ENCODE measurements around the gene IFNAR1. TPM values are rescaled to one million over a fixed set of nuclear protein-coding genes. Genes with fewer than 3 reads are reported as not detected.
A peak's percentile ranks its signal among the peaks of the same experiment; 100 is the strongest.

IFNAR1 gene
- total and polyA plus RNA-seq, 2 donors (not counting 3 experiments of a cell fraction or from before 2014, with no cell fraction given) = 16.2 to 47.8 TPM

GRCh38 chr21:33402001-33402979 is 77.5 kb downstream of the IFNAR1 start:
- no peak for TF ChIP-seq MAX (IDR thresholded peaks at IDR 0.05; ENCODE audit: insufficient read depth, insufficient read length)
- Histone ChIP-seq H3K79me2 (ENCODE audit: control insufficient read depth, insufficient read depth, low read length) (peaks cover 39% of the 10 kb centered on the region), H3K27me3 (ENCODE audit: control insufficient read depth in 2 of 2, insufficient read depth in 2 of 2, low read length in 2 of 2) (no peaks in the 10 kb centered on the region), H3K4me1 (ENCODE audit: control insufficient read depth, extremely low read depth, insufficient read depth, low read length) (peaks cover 7% of the 10 kb centered on the region), H4K20me1 (replicated peaks; ENCODE audit: control insufficient read depth, extremely low read depth, insufficient read depth, low read length) (no peaks in the 10 kb centered on the region), H3K36me3 (ENCODE audit: control insufficient read depth in 2 of 2, extremely low read depth in 1 of 2, insufficient read depth in 2 of 2, low read length in 2 of 2) (no peaks in the 10 kb centered on the region), H2AFZ (ENCODE audit: low read depth, low read length) (peak overlapping the region; percentile 67), H3K4me2 (ENCODE audit: insufficient read depth, low read length) (no peak overlapping the region), H3K9me3 (replicated peaks; ENCODE audit: control insufficient read depth, insufficient read depth, low read length) (no peaks in the 10 kb centered on the region), H3K4me3 (replicated peaks in 1 of 3; ENCODE audit: insufficient read depth in 1 of 3, low read depth in 1 of 3, low read length in 3 of 3) (peak overlapping the region in 2 of 3 experiments; percentile 26 to 95), H3K27ac (ENCODE audit: insufficient read depth, low read depth, low read length) (no peak overlapping the region), H3K9ac (replicated peaks; ENCODE audit: extremely low read depth, insufficient read depth, low read length) (no peak overlapping the region), H3K9me1 (replicated peaks; ENCODE audit: control insufficient read depth, extremely low read depth, insufficient read depth, low read length) (no peaks in the 10 kb centered on the region)
- FAIRE-seq (peak; percentile 38), DNase-seq (ENCODE audit: low read depth, low spot score) (peak; percentile 53)
- dilution Hi-C loops (cut with MboI; ENCODE audit: extremely low pct_ligation_motif_present, low sequenced_read_pairs) = no loop called here
- no TSS peak for BruUV-seq (replicated peaks)
- POLR2A ChIA-PET = interaction anchor here (0.9 kb wide), 1 partner anchor 23 kb away, joined by 3 read pairs; no protein-coding TSS in a partner anchor
- CTCF ChIA-PET = interaction anchor here (0.6 to 1.5 kb wide), 9 partner anchors 10 to 205 kb away, joined by 3 to 10 read pairs (median 3); no protein-coding TSS in a partner anchor
- intact Hi-C loops (cut with micrococcal nuclease) = no loop called here

- H3K4me3 ChIP-seq (replicated peaks in 1 of 3; ENCODE audit: insufficient read depth in 1 of 3, low read depth in 1 of 3, low read length in 3 of 3) = peak within 1 kb of the TSS; percentile 26 to 95 (median 49)
- DNase-seq (ENCODE audit: low read depth, low spot score) (no peak), FAIRE-seq (no peak)
- POLR2A ChIA-PET = no interaction called here
- no peaks in the 10 kb centered on the region for H3K9me3 ChIP-seq (replicated peaks; ENCODE audit: control insufficient read depth, insufficient read depth, low read length)
- peak; percentile 32 for TF ChIP-seq POLR2AphosphoS5 (IDR thresholded peaks at IDR 0.05; ENCODE audit: insufficient read depth, low read depth, low read length)
- no peak for TF ChIP-seq EZH2 (IDR thresholded peaks at IDR 0.05; ENCODE audit: borderline replicate concordance, low read depth, low read length, severe bottlenecking)
- peaks cover 47% of the 10 kb centered on the region for H3K79me2 ChIP-seq (ENCODE audit: control insufficient read depth, insufficient read depth, low read length)
- H3K27ac ChIP-seq (ENCODE audit: insufficient read depth, low read depth, low read length) = no peak within 1 kb of the TSS
- no peaks in the 10 kb centered on the region for H3K27me3 ChIP-seq (ENCODE audit: control insufficient read depth in 2 of 2, insufficient read depth in 2 of 2, low read length in 2 of 2)
- peak within 1 kb of the TSS; percentile 67 for H2AFZ ChIP-seq (ENCODE audit: low read depth, low read length)
- no TSS peak for BruUV-seq (replicated peaks)
- H4K20me1 ChIP-seq (replicated peaks; ENCODE audit: control insufficient read depth, extremely low read depth, insufficient read depth, low read length) = no peaks in the 10 kb centered on the region
- dilution Hi-C loops (cut with MboI; ENCODE audit: extremely low pct_ligation_motif_present, low sequenced_read_pairs) (no loop called here), intact Hi-C loops (cut with micrococcal nuclease) (no loop called here)
- H3K4me2 ChIP-seq (ENCODE audit: insufficient read depth, low read length) = peak within 1 kb of the TSS; percentile 50
- CTCF ChIA-PET = interaction anchor here (0.6 to 1.5 kb wide), 6 partner anchors 11 to 206 kb away, joined by 3 to 10 read pairs (median 4); no protein-coding TSS in a partner anchor
- H3K4me1 ChIP-seq (ENCODE audit: control insufficient read depth, extremely low read depth, insufficient read depth, low read length) = peaks cover 7% of the 10 kb centered on the region
- no peaks in the 10 kb centered on the region for H3K9me1 ChIP-seq (replicated peaks; ENCODE audit: control insufficient read depth, extremely low read depth, insufficient read depth, low read length)
- peak within 1 kb of the TSS; percentile 22 for H3K9ac ChIP-seq (replicated peaks; ENCODE audit: extremely low read depth, insufficient read depth, low read length)
- H3K36me3 ChIP-seq (ENCODE audit: control insufficient read depth in 2 of 2, extremely low read depth in 1 of 2, insufficient read depth in 2 of 2, low read length in 2 of 2) = no peaks in the 10 kb centered on the region
Observed at GRCh38 chr21:33403128-33403785, 78.5 kb downstream of the IFNAR1 start, which contains the start of gene IFNGR2. Gene IFNGR2, plus strand, starts transcription at chr21:33403413. Its CDS starts 131 bp downstream, at chr21:33403544.
